A673 (cell line): ENCODE measurements around the gene PROM1.

Experiments
- EZH2 ChIP-seq: fragments of 200-600 bp; sonication (generic); IDR thresholded peaks from 2 replicates; pipeline ENCODE4 v1.6.1; 2017; ENCODE audit warnings: borderline replicate concordance, low read depth, mild to moderate bottlenecking, mixed read lengths, antibody characterized with exemption, low read length; ENCODE audit not compliant: poor library complexity, severe bottlenecking
- TF ChIP-seq, protein P1 (sequence below): fragments of 300-800, 200-600 bp; sonication (generic); conservative IDR thresholded peaks from 2 replicates; pipeline ENCODE4 v1.5.1; 2017; ENCODE audit warnings: low read depth, mild to moderate bottlenecking, antibody characterized with exemption, low read length, moderate library complexity, mixed read lengths

DNA sequence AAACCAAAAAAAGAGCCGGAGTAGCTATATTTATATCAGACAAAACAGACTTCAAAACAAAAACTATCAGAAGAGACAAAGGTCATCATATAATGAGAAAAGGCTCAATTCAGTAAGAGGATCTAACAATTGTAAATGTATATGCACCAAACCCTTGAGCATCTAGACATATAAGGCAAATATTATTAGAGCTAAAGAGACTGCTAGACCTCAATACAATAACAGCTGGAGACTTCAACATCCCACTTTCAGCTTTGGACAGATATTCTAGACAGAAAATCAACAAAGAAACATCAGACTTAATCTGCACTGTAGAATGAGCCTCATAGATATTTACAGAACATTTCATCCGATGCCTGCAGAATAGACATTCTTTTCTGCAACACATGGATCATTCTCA lies 4.8 kb upstream of the PROM1 start:
- TF ChIP-seq, protein P1, sequence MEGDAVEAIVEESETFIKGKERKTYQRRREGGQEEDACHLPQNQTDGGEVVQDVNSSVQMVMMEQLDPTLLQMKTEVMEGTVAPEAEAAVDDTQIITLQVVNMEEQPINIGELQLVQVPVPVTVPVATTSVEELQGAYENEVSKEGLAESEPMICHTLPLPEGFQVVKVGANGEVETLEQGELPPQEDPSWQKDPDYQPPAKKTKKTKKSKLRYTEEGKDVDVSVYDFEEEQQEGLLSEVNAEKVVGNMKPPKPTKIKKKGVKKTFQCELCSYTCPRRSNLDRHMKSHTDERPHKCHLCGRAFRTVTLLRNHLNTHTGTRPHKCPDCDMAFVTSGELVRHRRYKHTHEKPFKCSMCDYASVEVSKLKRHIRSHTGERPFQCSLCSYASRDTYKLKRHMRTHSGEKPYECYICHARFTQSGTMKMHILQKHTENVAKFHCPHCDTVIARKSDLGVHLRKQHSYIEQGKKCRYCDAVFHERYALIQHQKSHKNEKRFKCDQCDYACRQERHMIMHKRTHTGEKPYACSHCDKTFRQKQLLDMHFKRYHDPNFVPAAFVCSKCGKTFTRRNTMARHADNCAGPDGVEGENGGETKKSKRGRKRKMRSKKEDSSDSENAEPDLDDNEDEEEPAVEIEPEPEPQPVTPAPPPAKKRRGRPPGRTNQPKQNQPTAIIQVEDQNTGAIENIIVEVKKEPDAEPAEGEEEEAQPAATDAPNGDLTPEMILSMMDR, result no peak
- TF ChIP-seq EZH2, result no peak
